Stimulated activated CD4-positive, alpha-beta T cell treated with anti-CD3 and anti-CD28 coated beads, Interleukin-4, amount 100 ng/mL, for 1 hour (primary cell): ENCODE measurements around the gene GLTPD2.

ENCODE experiments used
- DNase-seq: peaks from one replicate; pipeline ENCODE4 v3.0.0-alpha.2; 2020

The GLTPD2 gene

GRCh38 chr17:4788807-4789700, at the start of gene GLTPD2:
TSS of gene GLTPD2 (plus strand) at chr17:4788964. CDS start at chr17:4789012, 48 bp downstream.
- DNase-seq = no peak

- peak; percentile 47 for DNase-seq
These were observed 49.4 kb upstream of the GLTPD2 start, which contains the start of the genes CXCL16 and ZMYND15 for GRCh38 chr17:4739122-4740024. TSS of gene CXCL16 (minus strand) at chr17:4739928. CDS start at chr17:4739339, 589 bp downstream. TSS of gene ZMYND15 (plus strand) at chr17:4739833. CDS start at chr17:4740549, 716 bp downstream.

- no peak for DNase-seq
These were observed 48.8 kb upstream of the GLTPD2 start for GRCh38 chr17:4740025-4740351.

GRCh38 chr17:4740584-4740983, 48.2 kb upstream of the GLTPD2 start:
- DNase-seq = no peak

- no peak for DNase-seq
These were observed 47.2 kb upstream of the GLTPD2 start for GRCh38 chr17:4741544-4741943.

- no peak for DNase-seq
These were observed 46.6 kb upstream of the GLTPD2 start for GRCh38 chr17:4742133-4742532.

- DNase-seq = no peak
These were observed 46.1 kb upstream of the GLTPD2 start for GRCh38 chr17:4742629-4743028.

GRCh38 chr17:4743216-4743615, 45.5 kb upstream of the GLTPD2 start:
- no peak for DNase-seq

GRCh38 chr17:4743898-4744297, 44.9 kb upstream of the GLTPD2 start:
- DNase-seq = no peak

GRCh38 chr17:4744999-4745969, 43.5 kb upstream of the GLTPD2 start:
- DNase-seq = no peak

- DNase-seq = no peak
These were observed 40.9 kb upstream of the GLTPD2 start for GRCh38 chr17:4747847-4748246.

GRCh38 chr17:4748686-4749085, 40.1 kb upstream of the GLTPD2 start:
- no peak for DNase-seq

GRCh38 chr17:4750606-4751005, 38.2 kb upstream of the GLTPD2 start:
- no peak for DNase-seq

GRCh38 chr17:4751932-4752331, 36.8 kb upstream of the GLTPD2 start:
- no peak for DNase-seq

- no peak for DNase-seq
These were observed 35.4 kb upstream of the GLTPD2 start for GRCh38 chr17:4753392-4753791.

- no peak for DNase-seq
These were observed 29.0 kb upstream of the GLTPD2 start for GRCh38 chr17:4759776-4760236.

GRCh38 chr17:4764595-4764994, 24.2 kb upstream of the GLTPD2 start:
- no peak for DNase-seq

- DNase-seq = no peak
These were observed 22.6 kb upstream of the GLTPD2 start for GRCh38 chr17:4766201-4766600.

- no peak for DNase-seq
These were observed 22.0 kb upstream of the GLTPD2 start for GRCh38 chr17:4766723-4767122.

GRCh38 chr17:4768298-4768697, 20.5 kb upstream of the GLTPD2 start:
- DNase-seq = no peak

GRCh38 chr17:4769628-4770027, 19.1 kb upstream of the GLTPD2 start:
- DNase-seq = no peak

GRCh38 chr17:4771519-4772234, 17.1 kb upstream of the GLTPD2 start, which contains the start of gene TM4SF5:
TSS of gene TM4SF5 (plus strand) at chr17:4771886. CDS start at chr17:4771923, 37 bp downstream.
- DNase-seq = no peak
